Measurements from ENCODE around the gene SV2B.

- TF ChIP-seq MAZ (IDR thresholded peaks at IDR 0.05; ENCODE audit: borderline replicate concordance, low read depth, low read length): no peak
- TF ChIP-seq SMC3 (IDR thresholded peaks at IDR 0.05): no peak
- no peak for TF ChIP-seq EP300 (IDR thresholded peaks at IDR 0.05)
- no peak for TF ChIP-seq CTCF (IDR thresholded peaks at IDR 0.05)
- TF ChIP-seq TFCP2L1 (CRISPR knock-in tag; IDR thresholded peaks at IDR 0.05): no peak
- no peak for TF ChIP-seq POLR2A (IDR thresholded peaks at IDR 0.05; ENCODE audit: low read length)
- no peak for TF ChIP-seq RFX5 (IDR thresholded peaks at IDR 0.05)
- TF ChIP-seq KDM1A (IDR thresholded peaks at IDR 0.05; ENCODE audit: low read depth): no peak
- no peak for TF ChIP-seq REST (IDR thresholded peaks at IDR 0.05)
Measured at GRCh38 chr15:91127236-91127955, 27.3 kb downstream of the SV2B start.
